ENCODE measurements around the gene CAMKK2.
"Not testable (repeated sequence)": the region's sequence is repeated elsewhere in the genome, so short reads cannot be mapped to it uniquely, and the experiment has no call there.

Gene CAMKK2

DNA sequence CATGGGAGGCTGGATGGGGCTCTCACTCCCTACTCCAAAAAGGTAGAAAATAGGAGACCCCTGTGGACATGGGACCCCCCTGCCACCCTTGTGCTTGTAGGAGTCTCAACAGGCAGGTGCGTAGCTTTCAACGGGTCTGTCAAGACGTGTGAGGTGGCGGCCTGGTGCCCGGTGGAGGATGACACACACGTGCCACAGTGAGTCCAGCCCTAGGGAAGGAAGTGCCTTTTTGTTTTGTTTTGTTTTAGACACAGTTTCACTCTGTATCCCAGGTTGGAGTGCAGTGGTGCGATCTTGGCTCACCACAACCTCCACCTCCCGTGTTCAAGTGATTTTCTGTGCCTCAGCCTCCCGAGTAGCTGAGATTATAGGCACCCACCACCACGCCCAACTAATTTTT, 73.7 kb downstream of the CAMKK2 start:
- no peak for DNase-seq

DNA sequence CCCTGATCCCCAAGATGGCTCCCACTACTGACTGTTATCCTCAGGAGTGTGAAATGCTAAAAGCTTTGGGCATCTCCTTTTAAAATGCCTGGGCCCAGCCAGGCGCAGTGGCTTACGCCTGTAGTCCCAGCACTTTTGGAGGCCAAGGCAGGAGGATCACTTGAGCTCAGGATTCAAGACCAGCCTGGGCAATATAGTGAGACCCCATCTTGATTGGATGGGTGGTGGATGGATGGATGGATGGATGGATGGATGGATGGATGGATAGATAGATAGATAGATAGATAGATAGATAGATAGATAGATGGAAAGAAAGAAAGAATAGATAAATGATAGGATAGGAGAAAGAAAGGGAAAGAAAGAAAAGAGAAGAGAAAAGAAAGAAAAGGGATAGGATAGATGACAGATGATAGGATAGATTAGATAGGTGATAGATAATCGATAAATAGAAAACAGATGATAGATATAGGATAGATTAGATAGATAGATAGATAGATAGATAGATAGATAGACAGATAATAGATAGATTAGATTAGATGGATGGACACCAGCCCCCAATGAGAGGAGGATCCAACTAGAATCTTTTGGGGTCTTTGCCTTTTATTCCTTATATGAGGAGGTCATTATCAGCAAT, 77.0 kb downstream of the CAMKK2 start:
- no peak for DNase-seq

DNA sequence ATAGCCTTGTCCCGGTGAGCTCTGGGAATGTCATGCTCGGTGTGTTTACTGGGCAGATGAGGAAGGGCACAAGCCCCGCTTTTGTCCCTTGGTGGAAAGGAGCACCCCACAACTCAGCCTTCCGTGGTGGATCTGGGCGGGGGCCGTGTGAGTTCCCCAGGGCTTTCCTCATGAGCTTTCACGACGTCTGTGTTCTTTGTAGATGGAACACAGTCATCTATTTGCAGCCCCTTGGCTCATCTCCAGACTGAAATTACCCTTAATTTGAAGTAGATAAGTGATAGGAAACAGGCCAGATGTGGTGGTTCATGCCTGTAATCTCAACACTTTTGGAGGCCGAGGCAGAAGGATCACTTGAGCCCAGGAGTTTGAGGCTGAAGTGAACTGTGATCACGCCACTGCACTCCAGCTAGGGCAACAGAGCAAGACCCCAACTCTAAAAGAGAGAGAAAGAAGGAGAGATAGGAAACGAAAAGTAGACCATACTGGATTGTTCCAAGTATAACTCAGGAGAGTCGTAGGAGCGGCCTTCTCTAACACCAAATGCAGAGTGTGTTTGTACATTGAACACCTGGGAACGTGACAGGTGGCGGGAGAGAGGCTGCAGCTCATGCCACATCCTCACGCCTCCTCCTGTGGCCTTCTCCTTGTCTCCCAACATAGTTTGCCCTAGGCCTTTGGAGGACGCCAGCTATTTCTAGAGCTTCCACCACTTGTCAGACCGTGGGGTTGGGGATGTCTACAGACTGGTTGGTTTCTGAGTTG, 77.7 kb downstream of the CAMKK2 start:
- no peak for DNase-seq

DNA sequence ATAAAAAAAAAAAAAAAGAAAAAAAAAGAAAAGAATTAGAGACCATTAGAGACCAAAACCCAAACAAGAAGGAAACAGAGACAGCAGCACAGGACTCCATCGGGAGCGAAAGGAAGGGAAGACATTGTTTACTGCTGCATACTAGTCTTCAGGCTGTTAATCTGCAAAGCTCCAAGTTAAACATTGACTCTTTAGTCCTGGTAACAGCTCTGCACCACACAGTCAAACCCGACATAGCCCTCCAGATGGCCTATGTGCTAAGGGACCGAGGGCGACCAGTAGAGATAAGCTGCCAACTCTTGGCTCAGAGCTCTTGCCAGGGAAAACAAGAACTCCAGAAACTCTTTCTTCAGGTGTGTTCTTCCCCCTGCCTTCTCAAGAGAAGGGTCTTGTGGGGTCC, 78.7 kb downstream of the CAMKK2 start:
- no peak for DNase-seq

DNA sequence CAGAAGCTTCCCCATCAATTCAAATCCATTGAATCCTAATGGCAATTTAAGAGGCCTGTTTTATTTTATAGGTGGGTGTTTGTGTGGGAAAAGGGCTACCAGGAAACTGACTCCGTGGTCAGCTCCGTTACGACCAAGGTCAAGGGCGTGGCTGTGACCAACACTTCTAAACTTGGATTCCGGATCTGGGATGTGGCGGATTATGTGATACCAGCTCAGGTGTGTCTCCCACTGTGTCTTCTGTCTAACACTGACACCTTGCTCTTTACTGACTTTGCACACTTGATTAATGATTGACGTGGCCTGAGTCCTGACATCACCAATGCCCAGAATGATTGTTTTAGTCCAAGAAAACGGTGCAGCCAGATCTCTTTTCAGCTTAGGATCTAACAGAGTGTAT, 79.4 kb downstream of the CAMKK2 start:
- DNase-seq, result no peak

DNA sequence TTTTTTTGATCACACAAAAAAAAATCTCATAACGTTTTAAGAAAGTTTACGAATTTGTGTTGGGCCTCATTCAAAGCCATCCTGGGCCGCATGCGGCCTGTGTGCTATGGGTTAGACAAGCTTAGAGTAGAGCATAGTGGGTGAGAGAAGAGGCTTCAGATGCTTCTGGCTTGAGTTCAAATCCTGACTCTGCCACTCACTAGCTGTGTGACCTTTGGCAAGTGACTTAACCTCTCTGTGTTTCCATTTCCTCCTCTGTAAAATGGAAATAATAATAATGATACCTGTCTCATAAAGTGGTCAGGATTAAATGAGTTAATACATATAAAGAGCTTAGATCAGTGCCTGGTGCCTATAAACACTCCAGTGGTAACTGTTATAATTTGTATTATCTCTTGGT, 80.4 kb downstream of the CAMKK2 start:
- DNase-seq, result no peak

DNA sequence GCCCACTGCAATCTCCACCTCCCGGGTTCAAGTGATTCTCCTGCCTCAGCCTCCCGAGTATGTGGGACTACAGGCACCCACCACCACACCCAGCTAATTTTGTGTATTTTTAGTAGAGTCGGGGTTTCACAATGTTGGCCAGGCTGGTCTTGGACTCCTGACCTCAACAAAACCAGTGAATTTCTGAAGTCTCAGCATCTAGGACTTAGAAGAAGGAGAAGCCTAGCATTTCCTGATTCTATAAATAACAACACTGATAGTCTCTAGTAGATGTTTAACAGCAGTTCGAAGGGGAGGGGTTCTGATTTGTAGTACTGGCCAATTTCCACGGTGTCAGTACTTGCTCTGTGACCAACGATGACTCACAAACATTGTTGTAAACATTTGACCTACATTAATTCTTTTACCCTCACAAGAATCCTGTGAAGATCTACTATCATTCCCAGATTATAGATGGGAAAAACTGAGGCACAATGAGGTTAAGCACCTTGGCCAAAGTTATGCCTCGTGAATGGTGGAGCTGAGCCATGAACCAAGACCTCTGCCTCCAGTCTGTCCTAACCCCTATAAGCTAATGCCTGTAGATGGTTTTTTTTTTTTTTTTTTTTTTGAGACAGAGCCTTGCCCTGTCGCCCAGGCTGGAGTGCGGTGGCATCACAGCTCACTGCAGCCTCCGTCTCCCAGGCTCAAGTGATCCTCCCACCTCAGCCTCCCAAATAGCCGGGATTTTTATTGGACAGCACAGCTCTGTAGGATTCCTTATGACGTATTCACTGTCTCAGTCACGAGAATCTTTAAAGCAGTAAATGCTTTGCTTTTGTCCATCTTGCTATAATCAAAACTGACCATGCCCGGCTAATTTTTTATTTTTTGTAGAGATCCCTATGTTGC, 81.4 kb downstream of the CAMKK2 start:
- no peak for DNase-seq

DNA sequence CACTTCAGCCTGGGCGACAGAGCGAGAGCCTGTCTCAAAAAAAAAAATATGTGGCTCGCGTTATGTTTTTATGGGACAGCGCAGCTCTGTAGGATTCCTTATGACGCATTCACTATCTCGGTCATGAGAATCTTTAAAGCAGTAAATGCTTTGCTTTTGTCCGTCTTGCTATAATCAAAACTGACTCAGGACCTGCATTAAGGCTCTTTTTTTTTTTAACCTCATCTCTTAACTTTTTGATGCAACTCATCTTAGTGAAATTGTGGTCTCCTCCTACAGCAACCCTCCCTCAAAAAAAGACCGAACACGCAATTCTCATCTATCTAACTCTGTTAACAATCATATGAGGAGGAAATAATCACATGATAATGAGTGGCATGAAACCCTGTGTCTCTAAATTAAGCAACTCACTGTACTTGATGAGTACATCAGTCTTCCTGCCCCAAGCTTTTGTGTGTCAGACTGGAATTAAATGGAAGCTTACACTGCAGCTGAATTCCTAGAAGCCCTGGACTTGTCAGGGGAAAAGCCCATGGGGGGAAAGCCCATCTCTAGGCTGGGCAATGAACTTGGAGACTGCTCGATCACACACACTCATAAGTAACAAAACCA, 82.2 kb downstream of the CAMKK2 start:
- DNase-seq, result no peak

DNA sequence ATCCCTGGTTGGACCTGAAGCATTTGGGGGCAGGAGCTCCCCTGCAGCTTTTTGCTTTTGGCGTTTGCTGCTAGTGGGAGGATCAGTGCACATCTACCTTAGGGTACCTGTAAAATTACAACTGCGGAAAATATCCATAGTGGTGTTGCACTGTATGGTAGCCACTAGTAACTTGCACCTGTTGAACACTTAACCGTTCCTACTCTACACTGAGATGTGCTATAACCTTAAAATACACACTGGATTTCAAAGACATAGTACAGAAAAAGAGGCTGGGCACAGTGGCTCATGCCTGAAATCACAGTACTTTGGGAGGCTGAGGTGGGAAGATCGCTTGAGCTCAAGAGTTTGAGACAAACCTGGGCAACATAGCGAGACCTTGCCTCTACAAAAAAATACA, 83.6 kb downstream of the CAMKK2 start:
- no peak for DNase-seq

DNA sequence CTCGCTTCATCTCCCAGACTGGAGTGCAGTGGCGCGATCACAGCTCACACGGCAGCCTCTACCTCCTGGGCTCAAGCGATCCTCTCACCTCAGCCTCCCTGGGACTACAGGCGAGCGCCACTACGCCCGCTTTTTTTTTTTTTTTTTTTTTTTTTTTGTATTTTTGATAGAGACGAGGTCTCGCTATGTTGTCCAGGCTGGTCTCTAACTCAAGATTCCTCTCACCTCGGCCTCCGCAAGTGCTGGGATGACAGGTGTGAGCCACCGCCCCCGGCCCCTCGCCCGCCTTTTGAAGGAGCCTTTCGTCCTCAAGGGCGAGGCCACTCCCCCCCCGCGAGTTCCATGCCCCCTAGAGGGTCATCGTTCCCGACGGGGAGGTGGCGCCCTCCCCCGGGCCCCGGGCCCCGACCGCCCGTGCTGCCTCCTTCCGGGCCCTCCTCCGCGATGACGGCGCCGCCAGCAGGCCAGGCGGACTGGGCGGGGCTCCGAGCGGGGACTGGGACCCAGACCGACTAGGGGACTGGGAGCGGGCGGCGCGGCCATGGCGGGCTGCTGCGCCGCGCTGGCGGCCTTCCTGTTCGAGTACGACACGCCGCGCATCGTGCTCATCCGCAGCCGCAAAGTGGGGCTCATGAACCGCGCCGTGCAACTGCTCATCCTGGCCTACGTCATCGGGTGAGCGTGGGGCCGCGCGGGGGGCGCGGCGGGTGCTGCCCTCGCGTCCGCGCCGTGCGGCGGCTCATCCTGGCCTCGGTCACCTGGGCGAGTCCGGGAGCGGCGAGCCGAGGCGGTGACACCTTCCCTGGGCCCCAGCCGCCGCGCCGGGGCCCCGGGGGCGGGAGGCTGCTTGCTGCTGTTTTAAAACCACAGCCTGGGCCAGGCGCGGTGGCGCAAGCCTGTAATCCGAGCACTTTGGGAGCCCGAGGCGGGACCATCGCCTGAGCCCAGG, 86.6 kb downstream of the CAMKK2 start, which contains the start of gene P2RX4:
TSS of gene P2RX4 (plus strand) at position 506 of the 949 bp plus-strand sequence. CDS start at position 542, 36 bp downstream.
- DNase-seq, result peak; percentile 23 to 92

DNA sequence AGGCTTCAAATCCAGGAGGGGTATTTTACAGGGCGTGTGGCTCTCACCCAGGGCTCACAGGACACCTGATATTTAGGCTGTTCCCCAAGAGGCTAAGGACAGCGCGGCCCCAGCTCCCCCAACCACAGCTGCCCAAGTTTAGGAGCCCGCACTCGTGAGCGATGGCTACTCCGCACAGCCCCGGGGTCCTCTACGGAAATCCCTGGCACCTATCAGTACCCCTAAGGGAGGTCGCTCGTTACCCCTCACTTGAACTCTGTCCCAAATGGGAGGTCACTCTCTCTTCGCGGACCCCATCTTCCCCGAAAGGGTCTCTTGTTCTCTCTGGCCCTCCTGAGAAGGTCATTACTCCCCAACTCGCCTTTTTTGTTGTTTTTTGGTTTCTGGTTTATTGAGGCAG, 87.3 kb downstream of the CAMKK2 start:
- no peak for DNase-seq

DNA sequence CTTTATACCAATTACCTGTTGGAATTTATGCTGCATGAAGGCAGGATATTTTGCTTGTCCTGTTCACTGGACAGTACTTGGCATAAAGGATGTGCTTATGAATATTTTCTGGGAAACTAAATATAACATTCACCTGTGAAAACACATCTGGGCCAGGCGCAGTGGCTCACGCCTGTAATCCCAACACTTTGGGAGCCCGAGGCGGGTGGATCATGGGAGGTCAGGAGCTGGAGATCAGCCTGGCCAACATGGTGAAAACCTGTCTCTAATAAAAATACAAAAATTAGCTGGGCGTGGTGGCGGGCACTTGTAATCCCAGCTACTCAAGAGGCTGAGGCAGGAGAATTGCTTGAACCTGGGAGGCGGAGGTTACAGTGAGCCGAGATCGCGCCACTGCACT, 87.9 kb downstream of the CAMKK2 start:
- DNase-seq, result not testable (repeated sequence)

DNA sequence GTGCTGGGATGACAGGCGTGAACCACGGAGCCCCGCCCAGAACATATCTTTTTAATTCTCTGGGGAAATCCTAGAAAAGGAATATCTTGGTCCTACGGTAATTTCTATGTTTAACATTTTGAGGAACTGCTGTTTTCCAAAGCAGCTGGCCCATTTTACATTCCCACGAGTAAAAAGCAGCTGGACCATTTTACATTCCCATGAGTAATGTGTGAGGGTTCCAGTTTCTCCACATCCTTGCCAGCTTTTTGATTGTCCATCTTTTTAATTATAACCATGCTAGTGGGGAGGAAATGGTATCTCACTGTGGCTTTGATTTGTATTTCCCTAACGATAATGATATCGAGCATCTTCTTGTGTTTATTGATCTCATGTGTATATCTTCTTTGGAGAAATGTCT, 91.0 kb downstream of the CAMKK2 start:
- DNase-seq, result no peak

DNA sequence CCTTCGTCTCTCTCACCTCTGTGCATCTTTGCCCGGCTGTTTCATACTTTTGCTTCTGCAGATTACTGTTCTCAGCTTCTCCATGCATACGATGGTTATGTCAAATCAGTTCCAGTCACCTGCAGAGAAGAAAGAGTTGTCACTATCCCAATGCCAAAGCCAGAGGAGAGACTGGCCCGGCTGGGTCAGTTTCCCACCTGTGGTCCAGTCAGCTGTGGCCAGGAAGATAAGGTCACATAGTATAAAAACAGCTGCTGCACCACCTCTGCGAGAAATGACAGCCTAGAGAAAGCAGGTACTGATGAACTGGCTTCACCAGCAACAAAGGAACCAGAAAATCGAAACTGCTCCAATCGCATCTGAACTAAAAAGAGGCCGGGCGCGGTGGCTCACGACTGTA, 93.0 kb downstream of the CAMKK2 start:
- no peak for DNase-seq

DNA sequence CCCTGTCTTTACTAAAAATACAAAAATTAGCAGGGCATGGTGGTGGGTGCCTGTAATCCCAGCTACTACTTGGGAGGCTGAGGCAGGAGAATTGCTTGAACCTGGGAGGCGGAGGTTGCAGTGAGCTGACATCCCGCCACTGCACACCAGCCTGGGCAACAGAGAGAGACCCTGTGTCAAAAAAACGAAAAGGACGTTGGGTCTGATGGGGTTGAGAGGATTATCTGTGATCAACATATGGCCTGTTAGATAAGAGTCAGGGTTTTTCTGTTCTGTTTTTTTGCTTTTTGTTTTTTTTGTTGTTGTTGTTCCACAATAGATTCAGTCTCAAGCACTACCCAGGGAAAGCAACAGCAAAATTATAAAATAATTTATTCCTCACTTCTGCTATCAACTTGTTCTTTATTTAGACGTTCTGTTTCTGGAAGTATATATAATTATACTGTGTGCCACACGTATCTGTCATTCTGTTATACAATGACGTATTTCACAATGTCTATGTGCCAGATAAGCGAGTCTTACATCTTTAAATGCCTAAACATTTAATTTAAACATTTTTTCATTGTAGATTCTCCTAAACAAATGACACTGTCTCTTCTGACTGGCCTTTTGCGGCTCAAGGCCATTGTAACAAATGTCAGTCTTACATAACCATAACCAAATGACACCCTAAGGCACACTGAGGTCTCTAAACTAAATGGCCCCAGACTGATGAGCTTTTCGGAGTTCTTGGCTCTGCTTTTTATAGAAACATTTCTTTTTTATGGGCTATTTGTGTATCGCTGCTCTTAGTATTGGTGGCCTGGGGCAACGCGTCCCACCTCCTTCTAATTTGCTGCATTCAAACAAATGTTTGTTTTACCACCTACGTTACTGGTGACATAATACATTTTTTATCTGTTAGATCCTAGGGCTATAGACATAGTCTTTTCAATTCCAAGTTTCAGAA, 93.8 kb downstream of the CAMKK2 start:
- DNase-seq, result no peak

DNA sequence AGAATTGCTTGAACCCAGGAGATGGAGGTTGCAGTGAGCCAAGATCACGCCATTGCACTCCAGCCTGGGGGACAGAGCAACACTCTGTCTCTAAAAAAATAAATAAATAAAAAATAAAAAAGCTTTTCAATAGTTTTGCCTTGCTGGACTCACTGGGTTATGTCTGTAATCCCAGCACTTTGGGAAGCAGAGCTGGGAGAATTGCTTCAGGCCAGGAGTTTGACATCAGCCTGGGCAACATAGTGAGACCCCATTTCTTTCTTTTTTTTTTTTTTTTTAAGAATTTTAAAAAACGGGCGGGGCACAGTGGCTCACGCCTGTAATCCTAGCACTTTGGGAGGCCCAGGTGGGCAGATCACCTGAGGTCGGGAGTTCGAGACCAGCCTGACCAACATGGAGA, 95.4 kb downstream of the CAMKK2 start:
- DNase-seq, result not testable (repeated sequence)

DNA sequence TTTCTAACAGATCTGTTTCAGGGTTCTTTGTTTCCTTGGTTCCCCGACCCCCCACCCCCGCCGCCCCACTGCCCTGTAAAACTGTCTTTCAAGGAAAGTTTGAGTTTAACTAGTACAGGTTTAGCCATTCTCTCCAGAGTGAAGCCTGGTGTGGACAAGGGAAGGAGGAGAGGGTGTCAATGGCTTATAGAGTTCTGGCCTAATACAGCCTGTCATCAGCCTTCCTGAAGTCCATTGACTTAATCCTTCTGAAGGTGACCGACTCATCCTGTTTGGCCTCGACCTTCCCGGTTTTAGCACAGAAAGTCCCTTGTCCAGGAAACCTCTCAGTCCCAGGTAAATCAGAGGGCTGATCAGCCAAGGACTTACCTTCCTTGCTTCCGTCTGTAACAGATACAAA, 97.6 kb downstream of the CAMKK2 start:
- DNase-seq, result no peak

DNA sequence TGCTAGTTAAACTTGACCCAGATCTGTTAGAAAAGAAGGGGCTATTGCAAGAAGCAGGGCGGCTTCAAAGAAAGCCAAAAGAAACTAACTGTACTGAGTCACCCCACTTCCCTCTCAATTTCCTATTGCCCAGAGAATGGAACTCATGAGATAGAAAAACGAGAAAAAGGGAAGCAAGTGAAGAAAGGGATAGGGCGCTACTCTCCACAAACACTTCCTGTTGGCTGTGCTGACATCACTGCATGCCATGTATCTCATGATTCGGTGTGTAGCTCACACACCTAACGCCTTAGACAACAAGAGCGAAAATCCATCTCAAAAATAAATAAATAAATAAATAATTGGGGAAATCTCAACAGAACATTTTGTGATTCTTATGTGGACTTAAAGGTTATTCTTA, 99.6 kb downstream of the CAMKK2 start:
- DNase-seq, result no peak

DNA sequence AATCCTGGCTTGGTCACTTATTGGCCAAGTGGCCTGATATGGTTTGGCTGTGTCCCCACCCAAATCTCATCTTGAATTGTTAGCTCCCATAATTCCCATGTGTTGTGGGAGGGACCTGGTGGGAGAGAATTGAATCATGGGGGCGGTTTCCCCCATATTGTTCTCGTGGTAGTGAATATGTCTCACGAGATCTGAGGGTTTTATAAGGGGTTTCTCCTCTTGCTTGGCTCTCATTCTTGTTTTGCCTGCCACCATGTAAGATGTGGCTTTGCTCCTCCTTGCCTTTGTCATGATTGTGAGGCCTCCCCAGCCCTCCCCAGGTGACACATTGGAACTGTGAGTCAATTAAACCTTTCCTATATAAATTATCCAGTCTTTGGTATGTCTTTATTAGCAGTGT, 105.4 kb downstream of the CAMKK2 start:
- DNase-seq, result no peak

DNA sequence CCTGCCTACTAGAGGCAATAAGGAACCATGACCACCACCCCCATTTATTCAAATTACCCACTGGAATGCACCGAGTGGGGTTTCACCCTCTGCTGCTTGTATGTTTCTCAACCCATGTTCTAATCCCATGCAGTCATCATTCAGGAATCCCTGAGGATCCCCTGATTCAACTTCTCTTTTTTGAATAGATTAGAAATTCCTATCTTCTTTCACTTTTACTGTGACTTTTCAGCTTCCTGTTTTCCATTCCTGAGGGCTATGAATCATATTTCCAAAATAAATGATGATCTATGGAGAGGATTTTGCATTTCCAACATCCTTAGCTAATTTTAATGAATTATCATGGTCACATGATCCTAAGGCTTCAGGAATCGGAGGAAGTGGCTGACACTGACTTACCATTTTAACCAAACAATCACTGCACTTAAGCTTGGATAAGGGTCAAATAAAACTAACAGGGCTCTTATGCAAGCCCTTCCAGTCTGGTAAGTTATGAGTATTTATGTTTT, 105.9 kb downstream of the CAMKK2 start:
- DNase-seq, result no peak

All from NCI-H526 (cell line).